Retinal pigment epithelial cell (primary cell): ENCODE data around the gene PDE4D.

Experiments
- DNase-seq: peaks from one replicate; pipeline ENCODE4 v3.0.0-alpha.2; 2010; ENCODE audit warnings: low read depth
- H3K4me3 ChIP-seq: 2 replicates; pipeline ENCODE4 v1.5.1; 2011; ENCODE audit warnings: mild to moderate bottlenecking, low read length, control low read depth, moderate library complexity
- CTCF ChIP-seq: conservative IDR thresholded peaks from 2 replicates; pipeline ENCODE4 v1.5.1; 2011; ENCODE audit warnings: low read depth, low read length, control low read depth, inconsistent platforms

Gene PDE4D

GRCh38 chr5:59645380-59645779 lies 248.1 kb downstream of the PDE4D start:
- H3K4me3 ChIP-seq, result no peak overlapping the region
- TF ChIP-seq CTCF, result no peak
- DNase-seq, result no peak

GRCh38 chr5:59640411-59640810 lies 253.1 kb downstream of the PDE4D start:
- H3K4me3 ChIP-seq, result no peak overlapping the region
- no peak for TF ChIP-seq CTCF
- DNase-seq, result no peak

- H3K4me3 ChIP-seq, result no peak overlapping the region
- TF ChIP-seq CTCF, result no peak
- DNase-seq, result no peak
Observed at GRCh38 chr5:59637884-59638580, 255.5 kb downstream of the PDE4D start.

- no peak overlapping the region for H3K4me3 ChIP-seq
- TF ChIP-seq CTCF, result no peak
- no peak for DNase-seq
Observed at GRCh38 chr5:59629561-59629960, 264.0 kb downstream of the PDE4D start.

- no peak for TF ChIP-seq CTCF
- no peak for DNase-seq
- H3K4me3 ChIP-seq, result no peak overlapping the region
Observed at GRCh38 chr5:59628062-59628828, 265.3 kb downstream of the PDE4D start.

- DNase-seq, result no peak
- H3K4me3 ChIP-seq, result no peak overlapping the region
Observed at GRCh38 chr5:59624898-59625297, 268.6 kb downstream of the PDE4D start.

More at GRCh38 chr5:59624898-59625297, 268.6 kb downstream of the PDE4D start:
- no peak for TF ChIP-seq CTCF
